Measurements from ENCODE around the gene LAMC3.

GRCh38 chr9:131043646-131044045, 34.7 kb downstream of the LAMC3 start:
- TF ChIP-seq SP1 (IDR thresholded peaks at IDR 0.05) (no peak), FOXK2 (IDR thresholded peaks at IDR 0.05) (no peak), ARNT (IDR thresholded peaks at IDR 0.05) (no peak), FOXA1 (IDR thresholded peaks at IDR 0.05) (no peak), LEF1 (IDR thresholded peaks at IDR 0.05; ENCODE audit: borderline replicate concordance) (no peak), NFRKB (IDR thresholded peaks at IDR 0.05) (no peak), FOXM1 (IDR thresholded peaks at IDR 0.05; ENCODE audit: borderline replicate concordance) (no peak), BHLHE40 (IDR thresholded peaks at IDR 0.05; ENCODE audit: borderline replicate concordance) (no peak), TARDBP (IDR thresholded peaks at IDR 0.05) (no peak)

All from HEK293T (cell line).